Spleen (tissue), 11 donors: ENCODE measurements around the gene HNMT. TPM values are rescaled to one million over a fixed set of nuclear protein-coding genes. Genes with fewer than 3 reads are reported as not detected.

ENCODE experiments used
- DNase-seq: peaks from one replicate; pipeline ENCODE4 v3.0.0-alpha.2; 2020
- H3K27ac ChIP-seq, 8 donors: fragments of 200-600 bp; sonication (generic) in 7 of 8; 1 replicate in 4 of 8; 2 replicates in 4 of 8; pipeline versions ENCODE4 v1.5.0 to v1.8.0; 2016 to 2021; ENCODE audit warnings: inconsistent platforms in 4 of 8, mild to moderate bottlenecking in 4 of 8, moderate library complexity in 1 of 8
- H3K27me3 ChIP-seq, 7 donors: fragments of 200-600 bp; sonication (generic) in 6 of 7; replicated peaks in 1 of 7; 1 replicate in 4 of 7; 2 replicates in 3 of 7; pipeline versions ENCODE4 v1.5.0 to v1.8.0; 2016 to 2021; ENCODE audit warnings: inconsistent platforms in 3 of 7, mild to moderate bottlenecking in 1 of 7
- H3K36me3 ChIP-seq, 6 donors: fragments of 200-600 bp; sonication (generic) in 5 of 6; 1 replicate in 4 of 6; 2 replicates in 2 of 6; pipeline versions ENCODE4 v1.5.0 to v1.8.0; 2016 to 2021; ENCODE audit warnings: inconsistent platforms in 2 of 6
- H3K4me1 ChIP-seq, 6 donors: fragments of 200-600 bp; sonication (generic) in 5 of 6; 1 replicate in 3 of 6; 2 replicates in 3 of 6; pipeline versions ENCODE4 v1.5.0 to v1.8.0; 2016 to 2021; ENCODE audit warnings: inconsistent platforms in 3 of 6
- H3K4me3 ChIP-seq, 8 donors: fragments of 200-600 bp; sonication (generic) in 7 of 8; 1 replicate in 4 of 8; 2 replicates in 4 of 8; pipeline versions ENCODE4 v1.5.0 to v1.8.0; 2016 to 2021; ENCODE audit warnings: inconsistent platforms in 4 of 8, mild to moderate bottlenecking in 4 of 8, moderate library complexity in 2 of 8
- H3K9me3 ChIP-seq, 8 donors: fragments of 200-600 bp; sonication (generic) in 7 of 8; 1 replicate in 4 of 8; 2 replicates in 4 of 8; pipeline versions ENCODE4 v1.5.0 to v1.8.0; 2016 to 2021; ENCODE audit warnings: inconsistent platforms in 4 of 8
- CTCF ChIP-seq, 11 experiments: fragments of 200-600 bp in 7 of 11; fragments of 450-650 bp in 4 of 11; sonication (generic) in 4 of 11; IDR thresholded peaks in 8 of 11; conservative IDR thresholded peaks in 3 of 11; 1 replicate in 7 of 11; 2 replicates in 4 of 11; pipeline versions ENCODE4 v1.4.0 to v1.8.0; 2016 to 2021; ENCODE audit warnings: antibody characterized with exemption in 11 of 11, inconsistent platforms in 4 of 11, mild to moderate bottlenecking in 1 of 11
- POLR2A ChIP-seq, 3 donors: fragments of 450-650 bp; IDR thresholded peaks; one replicate each; pipeline ENCODE4 v1.5.1; 2017; ENCODE audit warnings: antibody characterized with exemption in 3 of 3, mild to moderate bottlenecking in 1 of 3
- POLR2AphosphoS5 ChIP-seq, 3 donors: sonication (generic); formaldehyde crosslinking; IDR thresholded peaks; one replicate each; pipeline ENCODE4 v1.5.1; 2017; ENCODE audit warnings: antibody characterized with exemption in 3 of 3
- WGBS, 5 donors: extraction: QIAGEN DNeasy Blood & Tissue Kit in 3 of 5; methylation state at CpG; one replicate each; pipeline versions ENCODE4 v1.1.5 to v1.1.7; 2013 to 2018; 5-methylcytosine and 5-hydroxymethylcytosine counted together
- intact Hi-C: fragments of 100-400 bp; cut with DNase I; formaldehyde crosslinking; loops from one replicate; pipeline ENCODE4 v1.15.0; 2023; ENCODE audit warnings: low total_unique reads
- polyA plus RNA-seq, 3 donors: library from polyadenylated mRNA; stranded (reverse); fragments of 200-250 nt; gene quantifications; one replicate each; pipeline ENCODE4 v1.2.1, GENCODE V29; 2013
- total RNA-seq, 7 donors: library from RNA; depleted of rRNA in 3 of 7; stranded (reverse); fragments of >200 nt in 3 of 7; fragmentation: NEBNext Ultra II Directional in 4 of 7; extraction: Animal tissue kit (Norgen Biotek cat#: 25700) in 4 of 7; gene quantifications; one replicate each; pipeline versions ENCODE4 v1.1.0 to v1.2.1, GENCODE V29; 2016 to 2021
- donor health status: healthy with polysubstance abuse.
- donor health status: DM: no; HTN: no; CAD: no; lungs with moderate emphysema.
- donor health status: DM: no; HTN: no; CAD: no.
- donor health status: Bipolar disorder and iron deficiency.
- donor health status: healthy.
- donor health status: DM: no; HTN: no; CAD: no.
- donor health status: DM: yes; HTN: yes; CAD: no.

The HNMT gene
- total and polyA plus RNA-seq, 10 donors, result 31.2 to 74.2 (median 45.6) TPM

- Histone ChIP-seq H3K9me3 (peaks cover 0 to 4% (median 0%) of the 10 kb centered on the region in 8 donors), H3K36me3 (no peaks in the 10 kb centered on the region), H3K27me3 (no peaks in the 10 kb centered on the region), H3K4me3 (no peak overlapping the region), H3K4me1 (peaks cover 0 to 3% (median 1%) of the 10 kb centered on the region in 6 donors), H3K27ac (no peak overlapping the region)
- intact Hi-C loops, result no loop called here
- no peak for DNase-seq
- WGBS, 5 donors, result 60 to 85% (median 62%) methylated on average over 1 of the region's 1 CpG
- no peak for TF ChIP-seq POLR2A (IDR thresholded peaks at IDR 0.05)
- TF ChIP-seq POLR2AphosphoS5 (IDR thresholded peaks at IDR 0.05), result no peak
- no peak for TF ChIP-seq CTCF (IDR thresholded peaks at IDR 0.05 in 8 of 11, conservative IDR thresholded peaks at IDR 0.05 in 3 of 11)
Observed at GRCh38 chr2:137957033-137957432, 7.2 kb upstream of the HNMT start.

- peak overlapping the region in 4 of 8 donors; percentile 30 to 61 (median 56) for H3K27ac ChIP-seq
- H3K4me3 ChIP-seq, result no peak overlapping the region
- H3K27me3 ChIP-seq, result no peaks in the 10 kb centered on the region
- no peaks in the 10 kb centered on the region for H3K36me3 ChIP-seq
- H3K9me3 ChIP-seq, result peaks cover 0 to 4% (median 0%) of the 10 kb centered on the region in 8 donors
- WGBS, 5 donors, result 23 to 41% (median 30%) methylated on average over 1 of the region's 1 CpG
- intact Hi-C loops, result no loop called here
- DNase-seq, result no peak
- peaks cover 0 to 11% (median 0%) of the 10 kb centered on the region in 6 donors for H3K4me1 ChIP-seq
- no peak for TF ChIP-seq POLR2AphosphoS5 (IDR thresholded peaks at IDR 0.05)
- no peak for TF ChIP-seq CTCF (IDR thresholded peaks at IDR 0.05 in 8 of 11, conservative IDR thresholded peaks at IDR 0.05 in 3 of 11)
- TF ChIP-seq POLR2A (IDR thresholded peaks at IDR 0.05), result no peak
Observed at GRCh38 chr2:137959166-137959565, 5.1 kb upstream of the HNMT start.

GRCh38 chr2:137960223-137960622, 4.0 kb upstream of the HNMT start:
- 71 to 92% (median 77%) methylated on average over 4 of the region's 4 CpGs for WGBS, 5 donors
- H3K36me3 ChIP-seq, result no peaks in the 10 kb centered on the region
- peaks cover 0 to 4% (median 0%) of the 10 kb centered on the region in 8 donors for H3K9me3 ChIP-seq
- no peak overlapping the region for H3K4me3 ChIP-seq
- intact Hi-C loops, result no loop called here
- no peaks in the 10 kb centered on the region for H3K27me3 ChIP-seq
- no peak for TF ChIP-seq CTCF (IDR thresholded peaks at IDR 0.05 in 8 of 11, conservative IDR thresholded peaks at IDR 0.05 in 3 of 11)
- TF ChIP-seq POLR2A (IDR thresholded peaks at IDR 0.05), result no peak
- TF ChIP-seq POLR2AphosphoS5 (IDR thresholded peaks at IDR 0.05), result no peak
- H3K4me1 ChIP-seq, result peaks cover 0 to 11% (median 0%) of the 10 kb centered on the region in 6 donors
- no peak for DNase-seq
- H3K27ac ChIP-seq, result peak overlapping the region in 4 of 8 donors; percentile 30 to 61 (median 56)

- H3K9me3 ChIP-seq, result peaks cover 0 to 4% (median 0%) of the 10 kb centered on the region in 8 donors
- no peaks in the 10 kb centered on the region for H3K36me3 ChIP-seq
- DNase-seq, result no peak
- TF ChIP-seq CTCF (IDR thresholded peaks at IDR 0.05 in 8 of 11, conservative IDR thresholded peaks at IDR 0.05 in 3 of 11) (no peak), POLR2A (IDR thresholded peaks at IDR 0.05) (no peak), POLR2AphosphoS5 (IDR thresholded peaks at IDR 0.05) (no peak)
- no peak overlapping the region for H3K4me3 ChIP-seq
- no peak overlapping the region for H3K27ac ChIP-seq
- intact Hi-C loops, result no loop called here
- H3K4me1 ChIP-seq, result peaks cover 0 to 11% (median 0%) of the 10 kb centered on the region in 6 donors
- H3K27me3 ChIP-seq, result no peaks in the 10 kb centered on the region
Observed at GRCh38 chr2:137961602-137962001, 2.7 kb upstream of the HNMT start.
